ENCODE measurements around the gene TRIM52.
"Not testable (repeated sequence)": the region's sequence is repeated elsewhere in the genome, so short reads cannot be mapped to it uniquely, and the experiment has no call there.

The TRIM52 gene

GRCh38 chr5:181212080-181212479, 48.9 kb downstream of the TRIM52 start:
- DNase-seq: no peak

DNA sequence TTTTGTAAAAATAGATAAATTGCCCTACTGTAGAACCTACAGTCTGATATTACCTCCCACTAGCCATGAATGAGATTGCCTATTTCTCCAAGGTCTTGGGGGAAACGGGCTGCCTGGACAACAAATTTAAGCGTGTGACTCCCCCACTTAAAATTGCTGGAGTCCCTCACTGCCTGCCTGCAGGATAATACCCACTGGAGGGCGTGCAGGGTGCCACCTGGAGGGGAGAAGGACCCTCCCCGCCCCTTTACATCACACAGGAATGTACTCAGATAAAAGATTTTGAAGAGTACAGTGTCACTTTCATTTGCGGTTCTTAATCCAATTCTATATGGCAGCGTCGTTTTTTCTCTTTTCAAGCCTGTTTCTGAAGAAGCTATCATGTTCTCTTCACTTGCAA, 49.7 kb downstream of the TRIM52 start:
- no peak for DNase-seq

DNA sequence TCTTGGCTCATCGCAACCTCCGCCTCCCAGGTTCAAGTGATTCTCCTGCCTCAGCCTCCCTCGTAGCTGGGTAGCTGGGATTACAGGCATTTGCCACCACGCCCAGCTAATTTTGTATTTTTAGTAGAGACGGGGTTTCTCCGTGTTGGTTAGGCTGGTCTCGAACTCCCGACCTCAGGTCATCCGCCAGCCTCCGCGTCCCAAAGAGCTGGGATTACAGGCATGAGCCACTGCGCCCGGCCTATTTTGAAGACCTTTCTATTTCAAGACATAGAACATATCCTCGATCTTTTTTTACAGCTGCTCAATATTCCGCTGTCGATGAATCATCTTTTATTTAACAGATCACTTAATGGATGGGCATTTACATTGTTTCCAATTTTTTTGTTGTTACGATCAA, 50.2 kb downstream of the TRIM52 start:
- DNase-seq: not testable (repeated sequence)

GRCh38 chr5:181210148-181210547, 50.8 kb downstream of the TRIM52 start:
- DNase-seq: not testable (repeated sequence)

- not testable (repeated sequence) for DNase-seq
These were observed 51.9 kb downstream of the TRIM52 start for GRCh38 chr5:181209006-181209405.

- DNase-seq: no peak
These were observed 53.0 kb downstream of the TRIM52 start for GRCh38 chr5:181207960-181208253.

DNA sequence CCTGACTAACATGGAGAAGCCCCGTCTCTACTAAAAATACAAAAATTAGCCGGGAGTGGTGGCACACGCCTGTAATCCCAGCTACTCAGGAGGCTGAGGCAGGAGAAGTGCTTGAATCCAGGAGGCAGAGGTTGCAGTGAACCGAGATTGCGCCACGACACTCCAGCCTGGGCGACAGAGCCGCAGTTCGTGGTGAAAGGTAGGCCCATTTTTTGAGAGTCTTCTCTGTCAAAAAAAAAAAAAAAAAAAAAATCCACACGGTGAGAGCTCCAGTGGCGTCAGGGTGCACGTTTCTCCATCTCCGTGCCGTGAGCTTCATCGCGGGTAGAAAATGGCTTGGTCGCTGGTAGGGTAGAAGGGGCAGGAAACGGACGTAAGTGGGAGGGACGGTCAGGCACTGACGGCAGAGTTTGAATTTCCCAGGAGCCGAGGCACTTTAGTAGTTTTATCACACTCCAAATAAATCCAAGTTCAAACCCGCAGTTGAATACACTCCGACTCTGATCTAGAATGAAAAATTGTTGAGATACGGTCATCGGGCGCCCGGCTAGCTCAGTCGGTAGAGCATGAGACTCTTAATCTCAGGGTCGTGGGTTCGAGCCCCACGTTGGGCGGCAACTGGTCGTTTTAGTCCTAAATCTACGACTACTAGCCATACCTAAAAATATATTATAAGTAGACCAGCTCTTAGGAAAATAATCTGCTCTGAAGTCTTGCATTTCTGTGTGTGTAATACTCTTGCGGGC, 53.6 kb downstream of the TRIM52 start:
- DNase-seq: no peak

DNA sequence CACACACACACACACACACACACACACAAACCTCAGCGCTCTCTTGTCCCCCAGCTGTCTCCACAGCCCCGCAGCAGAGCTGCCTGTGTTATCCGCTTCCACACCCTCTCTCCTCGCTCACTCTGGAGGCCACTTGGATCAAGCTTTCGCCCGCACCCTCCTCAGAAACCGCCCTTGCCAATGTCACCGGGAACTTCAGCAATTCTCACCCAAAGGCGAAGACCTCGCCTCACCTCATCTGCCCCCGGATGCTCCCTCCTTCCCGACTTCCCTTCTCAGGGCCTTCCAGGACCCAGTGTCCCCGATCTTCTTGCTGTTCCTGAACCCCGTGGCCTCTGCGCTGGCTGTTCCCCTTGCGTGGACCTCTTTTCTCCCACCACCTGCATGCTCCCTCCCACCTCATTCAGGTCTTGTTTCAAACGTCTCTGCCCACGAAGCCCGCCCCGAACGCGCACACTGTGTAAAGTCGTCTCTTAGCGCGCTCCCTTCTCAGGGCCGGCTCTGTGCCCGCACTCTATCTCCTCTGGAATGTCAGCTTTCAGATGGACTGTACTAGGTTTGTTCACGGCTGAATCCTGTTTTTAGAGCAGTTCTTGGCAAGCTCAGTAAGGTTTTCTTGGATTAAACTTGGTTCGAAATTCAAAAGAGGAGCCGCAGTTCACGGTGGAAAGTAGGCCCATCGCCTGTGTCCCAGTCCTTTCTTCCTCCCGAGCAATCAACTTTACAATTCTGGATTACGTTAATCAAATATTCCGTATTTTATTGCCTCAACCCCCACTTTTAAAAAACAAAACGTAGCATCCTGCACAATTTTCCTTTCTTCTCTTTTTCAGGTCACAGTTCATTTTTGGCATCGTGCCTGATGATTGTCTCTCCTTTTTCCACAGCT, 54.9 kb downstream of the TRIM52 start:
- DNase-seq: no peak
